HUES48 (cell line): ENCODE results near the gene GTF3C1.

Experiments used
- H3K27ac ChIP-seq: one replicate; pipeline ENCODE4 v1.7.0; 2013; ENCODE audit warnings: low read depth, low read length, inconsistent platforms
- H3K27me3 ChIP-seq: 2 replicates; pipeline ENCODE4 v1.6.1; 2013; ENCODE audit warnings: mild to moderate bottlenecking, low read length; ENCODE audit not compliant: control insufficient read depth, insufficient read depth
- H3K36me3 ChIP-seq: 2 replicates; pipeline ENCODE4 v1.6.1; 2013; ENCODE audit warnings: low read length; ENCODE audit not compliant: control insufficient read depth, insufficient read depth
- H3K4me1 ChIP-seq: 2 replicates; pipeline ENCODE4 v1.6.1; 2013; ENCODE audit warnings: mild to moderate bottlenecking, low read length; ENCODE audit not compliant: control insufficient read depth, insufficient read depth
- H3K4me3 ChIP-seq: 2 replicates; pipeline ENCODE4 v1.5.1; 2013; ENCODE audit warnings: mild to moderate bottlenecking, low read depth, low read length
- H3K9ac ChIP-seq: 2 replicates; pipeline ENCODE4 v1.6.1; 2013; ENCODE audit warnings: mild to moderate bottlenecking, low read depth, low read length, moderate library complexity
- H3K9me3 ChIP-seq: 2 replicates; pipeline ENCODE4 v1.6.1; 2013; ENCODE audit warnings: low read length; ENCODE audit not compliant: control insufficient read depth, insufficient read depth

Gene GTF3C1

GRCh38 chr16:27516365-27516764, 33.3 kb downstream of the GTF3C1 start:
- H3K27me3 ChIP-seq = no peaks in the 10 kb centered on the region
- no peaks in the 10 kb centered on the region for H3K9me3 ChIP-seq
- no peak overlapping the region for H3K4me3 ChIP-seq
- no peak overlapping the region for H3K27ac ChIP-seq
- no peak overlapping the region for H3K9ac ChIP-seq
- peaks cover 61% of the 10 kb centered on the region for H3K36me3 ChIP-seq
- H3K4me1 ChIP-seq = no peaks in the 10 kb centered on the region

GRCh38 chr16:27515874-27516353, 33.8 kb downstream of the GTF3C1 start:
- no peaks in the 10 kb centered on the region for H3K4me1 ChIP-seq
- no peak overlapping the region for H3K27ac ChIP-seq
- H3K27me3 ChIP-seq = no peaks in the 10 kb centered on the region
- no peaks in the 10 kb centered on the region for H3K9me3 ChIP-seq
- H3K4me3 ChIP-seq = no peak overlapping the region
- no peak overlapping the region for H3K9ac ChIP-seq
- peaks cover 61% of the 10 kb centered on the region for H3K36me3 ChIP-seq

- no peak overlapping the region for H3K27ac ChIP-seq
- H3K4me1 ChIP-seq = no peaks in the 10 kb centered on the region
- peaks cover 70% of the 10 kb centered on the region for H3K36me3 ChIP-seq
- H3K27me3 ChIP-seq = no peaks in the 10 kb centered on the region
- no peak overlapping the region for H3K9ac ChIP-seq
- no peaks in the 10 kb centered on the region for H3K9me3 ChIP-seq
- no peak overlapping the region for H3K4me3 ChIP-seq
These were observed 34.9 kb downstream of the GTF3C1 start for GRCh38 chr16:27514806-27515205.

- Histone ChIP-seq H3K27ac (no peak overlapping the region), H3K27me3 (no peaks in the 10 kb centered on the region), H3K36me3 (peaks cover 70% of the 10 kb centered on the region), H3K4me1 (no peaks in the 10 kb centered on the region), H3K4me3 (no peak overlapping the region), H3K9me3 (no peaks in the 10 kb centered on the region), H3K9ac (no peak overlapping the region)
These were observed 37.9 kb downstream of the GTF3C1 start for GRCh38 chr16:27511657-27512448.

- Histone ChIP-seq H3K9me3 (no peaks in the 10 kb centered on the region), H3K4me1 (no peaks in the 10 kb centered on the region), H3K27ac (no peak overlapping the region), H3K4me3 (no peak overlapping the region), H3K27me3 (no peaks in the 10 kb centered on the region), H3K9ac (no peak overlapping the region), H3K36me3 (peaks cover 96% of the 10 kb centered on the region)
These were observed 41.2 kb downstream of the GTF3C1 start for GRCh38 chr16:27508476-27508875.

- H3K27ac ChIP-seq = no peak overlapping the region
- H3K9ac ChIP-seq = no peak overlapping the region
- H3K4me3 ChIP-seq = no peak overlapping the region
- H3K4me1 ChIP-seq = no peaks in the 10 kb centered on the region
- no peaks in the 10 kb centered on the region for H3K27me3 ChIP-seq
- H3K9me3 ChIP-seq = no peaks in the 10 kb centered on the region
- peaks cover 96% of the 10 kb centered on the region for H3K36me3 ChIP-seq
These were observed 42.9 kb downstream of the GTF3C1 start for GRCh38 chr16:27506771-27507170.

- Histone ChIP-seq H3K27me3 (no peaks in the 10 kb centered on the region), H3K27ac (no peak overlapping the region), H3K4me3 (no peak overlapping the region), H3K4me1 (no peaks in the 10 kb centered on the region), H3K9ac (no peak overlapping the region), H3K9me3 (no peaks in the 10 kb centered on the region), H3K36me3 (peaks cover 96% of the 10 kb centered on the region)
These were observed 44.1 kb downstream of the GTF3C1 start for GRCh38 chr16:27505297-27506236.

GRCh38 chr16:27503662-27504061, 46.1 kb downstream of the GTF3C1 start:
- Histone ChIP-seq H3K9ac (no peak overlapping the region), H3K9me3 (no peaks in the 10 kb centered on the region), H3K27me3 (no peaks in the 10 kb centered on the region), H3K36me3 (peaks cover 100% of the 10 kb centered on the region), H3K4me3 (no peak overlapping the region), H3K4me1 (no peaks in the 10 kb centered on the region), H3K27ac (no peak overlapping the region)

- Histone ChIP-seq H3K27me3 (no peaks in the 10 kb centered on the region), H3K36me3 (peaks cover 100% of the 10 kb centered on the region), H3K4me1 (no peaks in the 10 kb centered on the region), H3K9me3 (no peaks in the 10 kb centered on the region), H3K27ac (no peak overlapping the region), H3K4me3 (no peak overlapping the region), H3K9ac (no peak overlapping the region)
These were observed 48.9 kb downstream of the GTF3C1 start for GRCh38 chr16:27500801-27501200.

- Histone ChIP-seq H3K36me3 (peaks cover 99% of the 10 kb centered on the region), H3K9me3 (no peaks in the 10 kb centered on the region), H3K9ac (no peak overlapping the region), H3K27me3 (no peaks in the 10 kb centered on the region), H3K4me1 (no peaks in the 10 kb centered on the region), H3K27ac (no peak overlapping the region), H3K4me3 (no peak overlapping the region)
These were observed 50.1 kb downstream of the GTF3C1 start for GRCh38 chr16:27499659-27500055.
